ENCODE measurements around the gene NSL1. TPM values are rescaled to one million over a fixed set of nuclear protein-coding genes. Genes with fewer than 3 reads are reported as not detected.
A peak's percentile ranks its signal among the peaks of the same experiment; 100 is the strongest.
"Not testable (repeated sequence)": the region's sequence is repeated elsewhere in the genome, so short reads cannot be mapped to it uniquely, and the experiment has no call there.

The NSL1 gene
- polyA plus RNA-seq, 1 donor = 45.7 TPM

GRCh38 chr1:212791261-212791675 lies 309 bp downstream of the NSL1 start:
- no peak for DNase-seq

DNA sequence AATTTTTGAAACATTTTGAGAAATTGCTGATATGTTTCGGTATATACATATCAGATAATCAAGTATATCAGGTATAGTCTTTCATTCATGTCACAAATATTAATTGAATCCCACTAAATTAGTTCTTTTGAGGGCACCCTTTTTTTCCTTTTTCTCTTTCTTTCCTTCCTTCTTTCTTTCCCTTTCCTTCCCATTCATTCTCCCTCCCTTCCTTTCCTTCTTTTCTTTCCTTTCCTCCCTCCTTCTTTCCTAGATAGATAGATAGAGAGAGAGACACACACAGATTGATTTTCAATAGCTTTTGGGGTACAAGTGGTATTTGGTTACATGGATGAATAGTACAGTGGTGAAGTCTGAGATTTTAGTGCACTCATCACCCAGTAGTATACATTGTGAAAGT lies 5.7 kb downstream of the NSL1 start:
- no peak for DNase-seq

DNA sequence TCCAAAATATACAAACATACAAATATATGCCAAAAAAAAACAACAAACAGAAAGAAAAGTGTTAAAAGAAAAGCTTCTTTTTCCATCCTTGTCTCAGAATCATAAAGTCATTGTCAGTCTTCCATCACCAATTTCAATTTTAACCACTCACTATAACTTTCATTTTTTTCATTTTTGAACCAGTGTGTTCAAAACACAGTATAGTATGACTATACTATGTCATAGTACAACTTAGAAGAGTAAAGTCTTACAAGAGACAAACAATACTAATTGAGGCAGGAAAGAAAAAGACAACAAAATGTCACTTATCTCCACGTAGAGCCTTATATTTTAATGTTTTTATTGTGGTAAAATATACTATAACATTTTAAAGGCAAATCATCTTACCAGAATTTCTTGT lies 7.6 kb downstream of the NSL1 start:
- no peak for DNase-seq

GRCh38 chr1:212782422-212783154 lies 9.0 kb downstream of the NSL1 start:
- DNase-seq = peak; percentile 13

- DNase-seq = no peak
Measured at GRCh38 chr1:212781225-212781624, 10.4 kb downstream of the NSL1 start.

DNA sequence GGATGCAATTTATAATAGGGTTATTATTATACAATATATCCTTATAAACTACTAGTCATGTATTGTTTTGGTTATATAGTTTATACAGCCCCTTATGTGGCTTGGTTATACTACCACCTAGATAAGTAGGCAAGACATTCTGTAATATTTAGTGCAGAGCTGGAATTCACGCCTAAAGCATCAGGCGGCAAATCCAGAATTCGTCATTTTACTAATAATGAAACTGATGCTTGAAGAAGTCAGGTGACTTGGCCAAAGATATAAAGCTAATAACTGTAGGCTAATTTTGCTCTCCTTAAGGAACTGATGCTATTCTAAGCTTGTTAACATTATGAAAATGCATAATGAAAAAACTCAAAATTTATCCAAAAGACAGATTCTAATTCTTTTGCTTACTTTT lies 10.8 kb downstream of the NSL1 start:
- no peak for DNase-seq

DNA sequence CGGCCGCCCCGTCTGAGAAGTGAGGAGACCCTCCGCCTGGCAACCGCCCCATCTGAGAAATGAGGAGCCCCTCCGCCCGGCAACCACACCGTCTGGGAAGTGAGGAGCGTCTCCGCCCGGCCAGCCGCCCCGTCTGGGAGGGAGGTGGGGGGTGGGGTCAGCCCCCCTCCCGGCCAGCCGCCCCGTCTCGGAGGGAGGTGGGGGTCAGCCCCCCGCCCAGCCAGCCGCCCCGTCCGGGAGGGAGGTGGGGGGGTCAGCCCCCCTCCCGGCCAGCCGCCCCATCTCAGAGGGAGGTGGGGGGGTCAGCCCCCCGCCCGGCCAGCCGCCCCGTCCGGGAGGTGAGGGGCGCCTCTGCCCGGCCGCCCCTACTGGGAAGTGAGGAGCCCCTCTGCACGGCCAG lies 12.5 kb downstream of the NSL1 start:
- DNase-seq = not testable (repeated sequence)

DNA sequence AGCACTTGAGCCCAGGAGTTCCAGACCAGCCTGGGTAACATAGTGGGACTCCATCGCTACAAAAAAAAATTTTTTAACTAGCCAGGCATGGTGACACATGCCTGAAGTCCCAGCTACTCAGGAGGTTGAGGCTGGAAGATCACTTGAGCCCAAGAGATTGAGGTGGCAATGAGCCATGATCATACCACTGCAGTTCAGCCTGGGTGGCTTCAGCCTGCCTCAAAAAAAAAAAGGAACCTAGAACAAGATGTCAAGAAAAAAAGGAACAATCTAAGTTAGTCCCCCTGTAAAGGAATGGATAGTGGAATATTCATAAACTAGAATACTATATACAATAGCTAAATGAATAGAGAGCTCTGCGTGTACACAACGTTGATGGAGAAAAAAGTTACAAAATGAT lies 14.4 kb downstream of the NSL1 start:
- DNase-seq = no peak

- no peak for DNase-seq
Measured at GRCh38 chr1:212775241-212775640, 16.3 kb downstream of the NSL1 start.

DNA sequence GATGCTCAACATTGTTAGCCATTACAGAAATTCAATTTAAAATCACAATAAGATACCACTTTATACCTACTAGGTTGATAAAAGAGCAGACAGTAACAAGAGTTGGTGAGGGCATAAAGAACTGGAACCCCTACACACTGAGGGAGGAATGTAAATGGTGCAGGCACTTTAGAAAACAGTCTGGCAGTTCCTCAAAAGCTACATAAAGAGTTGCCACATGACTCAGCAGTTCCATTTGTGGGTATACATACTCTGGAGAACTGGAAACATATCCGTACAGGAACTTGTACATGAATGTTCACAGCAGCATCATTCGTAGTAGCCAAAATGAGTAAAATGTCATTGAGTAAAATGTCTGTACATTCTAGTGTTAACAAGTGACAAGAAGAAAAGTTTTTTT lies 17.0 kb downstream of the NSL1 start:
- no peak for DNase-seq

DNA sequence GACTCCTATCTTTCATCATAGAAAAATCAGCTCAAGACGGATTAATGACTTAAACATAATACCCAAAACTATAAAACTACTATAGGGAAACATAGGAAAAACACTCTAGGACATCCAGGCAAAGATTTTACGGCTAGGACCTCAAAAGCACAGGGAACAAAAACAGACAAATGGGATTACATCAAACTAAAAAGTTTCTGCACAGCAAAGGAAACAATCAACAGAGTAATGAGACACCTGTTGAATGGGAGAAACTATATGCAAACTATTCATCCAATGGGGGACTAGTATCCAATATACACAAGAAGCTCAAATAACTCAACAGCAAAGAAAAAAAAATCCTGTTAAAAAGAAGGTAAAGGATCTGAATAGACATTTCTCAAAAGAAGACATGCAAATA lies 18.6 kb downstream of the NSL1 start:
- DNase-seq = no peak

DNA sequence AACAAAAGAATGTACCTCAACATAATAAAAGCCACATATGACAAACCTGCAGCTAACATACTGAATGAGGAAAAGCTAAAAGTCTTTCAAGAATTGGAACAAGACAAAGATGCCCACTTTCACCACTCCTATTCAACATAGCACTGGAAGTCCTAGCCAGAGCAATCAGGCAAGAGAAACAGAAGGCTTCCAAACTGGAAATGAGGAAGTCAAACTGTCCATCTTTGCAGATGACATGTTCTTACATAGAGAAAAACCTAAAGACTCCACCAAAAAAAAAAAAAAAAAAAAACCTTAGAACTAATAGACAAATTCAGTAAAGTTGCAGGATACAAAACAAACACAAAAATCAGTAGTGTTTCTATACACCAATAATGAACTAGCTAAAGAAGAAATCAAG lies 20.2 kb downstream of the NSL1 start:
- no peak for DNase-seq

GRCh38 chr1:212769459-212770167 lies 22.0 kb downstream of the NSL1 start:
- DNase-seq = no peak

GRCh38 chr1:212766825-212767224 lies 24.8 kb downstream of the NSL1 start:
- DNase-seq = not testable (repeated sequence)

- not testable (repeated sequence) for DNase-seq
Measured at GRCh38 chr1:212764718-212765281, 26.8 kb downstream of the NSL1 start.

DNA sequence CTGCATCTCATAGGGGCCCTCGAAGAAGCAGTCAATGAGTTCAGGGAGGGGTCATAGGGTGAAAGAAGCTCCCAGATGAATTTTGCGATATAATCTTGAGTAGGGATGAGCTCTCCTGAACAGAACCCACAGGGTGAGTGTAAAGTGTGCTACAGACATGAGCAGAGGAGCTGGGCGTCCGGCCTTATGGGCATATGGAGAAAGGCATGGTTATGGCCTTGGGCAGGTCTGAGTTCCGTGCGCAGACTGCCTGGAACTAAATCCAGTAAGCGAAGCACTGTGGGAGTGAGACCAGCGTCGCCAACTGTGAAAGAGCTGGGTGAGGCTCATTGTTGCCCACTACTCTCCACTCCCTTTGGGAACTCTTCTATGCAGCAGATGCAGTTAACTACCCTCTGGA lies 28.7 kb downstream of the NSL1 start:
- no peak for DNase-seq

- DNase-seq = no peak
Measured at GRCh38 chr1:212762234-212762633, 29.3 kb downstream of the NSL1 start.

DNA sequence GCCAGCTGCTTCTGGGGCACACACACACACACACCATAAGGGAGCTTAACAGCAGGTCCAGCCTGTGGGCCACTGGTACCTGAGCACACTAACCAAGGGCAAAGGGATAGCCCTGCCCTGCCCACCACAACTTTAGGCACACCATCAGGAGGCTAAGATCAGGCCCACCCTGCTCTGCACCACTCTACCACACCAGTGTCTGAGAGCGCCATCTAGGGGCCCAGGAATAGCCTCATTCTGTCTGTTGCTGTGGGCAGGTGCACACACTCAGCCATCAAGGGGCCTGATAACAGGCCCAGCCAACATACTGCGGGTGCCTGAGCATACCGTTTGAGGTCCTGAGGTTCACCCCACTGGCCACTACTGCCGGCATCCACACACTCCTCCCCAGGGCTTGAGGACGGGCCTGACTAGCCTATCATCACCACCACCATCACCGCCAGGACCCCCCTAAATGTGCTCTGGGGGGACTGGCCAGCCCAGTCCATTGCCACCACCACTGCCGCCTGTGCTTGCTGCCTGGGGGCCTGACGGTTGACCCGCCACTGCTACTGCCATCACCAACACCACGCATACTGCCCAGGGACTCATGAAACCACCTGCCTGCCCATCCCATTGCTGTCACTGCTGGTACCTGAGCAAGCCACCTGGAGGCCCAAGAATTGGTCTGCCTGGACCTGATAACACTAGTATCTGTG lies 31.3 kb downstream of the NSL1 start:
- no peak for DNase-seq

DNA sequence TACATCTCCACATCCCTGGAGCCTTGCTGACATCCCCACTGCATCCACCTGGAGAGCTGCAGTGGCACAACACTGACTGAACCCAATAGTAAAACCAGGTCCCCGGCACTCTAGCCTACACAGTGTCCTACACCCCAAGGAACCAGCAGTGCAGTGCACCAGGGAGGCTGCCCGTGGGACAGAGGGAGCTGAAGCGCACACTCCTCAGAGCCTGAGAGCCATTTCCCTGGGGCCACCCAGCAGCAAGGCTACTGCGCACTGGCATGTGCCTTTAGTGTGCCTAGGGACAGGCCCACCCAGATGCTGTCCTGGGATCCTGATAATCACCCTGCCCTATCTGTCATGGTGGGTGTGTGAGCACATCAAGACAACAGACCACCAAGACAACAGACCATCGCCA lies 31.9 kb downstream of the NSL1 start:
- DNase-seq = no peak

DNA sequence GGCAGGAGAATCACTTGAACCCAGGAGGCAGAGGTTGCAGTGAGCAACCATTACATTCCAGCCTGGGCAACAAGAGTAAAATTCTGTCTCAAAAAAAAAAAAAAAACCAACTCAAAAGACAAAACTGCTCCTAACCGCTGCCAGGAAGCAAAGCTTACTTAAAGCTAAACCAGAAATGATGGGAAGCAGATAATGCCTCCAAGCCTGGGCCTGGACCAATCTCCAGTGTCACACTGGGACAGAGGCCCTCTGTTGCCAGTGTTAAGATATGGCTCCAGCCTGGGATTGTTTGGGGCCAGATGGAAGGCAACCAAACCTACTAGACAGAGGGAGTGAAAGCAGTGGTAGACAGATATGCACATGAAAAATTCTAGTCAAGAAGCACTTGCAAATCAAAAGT lies 36.9 kb downstream of the NSL1 start:
- DNase-seq = no peak

GRCh38 chr1:212754193-212754592 lies 37.4 kb downstream of the NSL1 start:
- DNase-seq = no peak

DNA sequence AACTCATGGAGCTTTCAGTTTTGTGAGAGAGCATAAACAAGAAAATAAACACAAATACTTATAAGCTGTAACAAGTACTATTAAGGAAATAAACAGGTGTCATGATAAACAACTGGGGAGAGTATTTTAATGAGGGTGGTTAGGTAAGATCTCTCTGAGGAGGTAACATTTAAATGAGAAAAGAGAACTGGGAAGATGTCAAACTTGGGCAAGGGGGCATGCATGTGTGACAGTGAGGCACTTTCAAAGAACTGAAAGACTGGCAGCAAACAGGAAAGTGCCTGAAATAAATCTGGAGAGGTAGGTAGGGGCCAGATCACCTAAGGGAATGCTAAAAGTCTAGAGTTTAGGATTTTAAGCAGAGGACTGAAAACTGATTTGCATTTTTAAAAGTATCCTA lies 37.8 kb downstream of the NSL1 start:
- DNase-seq = no peak

DNA sequence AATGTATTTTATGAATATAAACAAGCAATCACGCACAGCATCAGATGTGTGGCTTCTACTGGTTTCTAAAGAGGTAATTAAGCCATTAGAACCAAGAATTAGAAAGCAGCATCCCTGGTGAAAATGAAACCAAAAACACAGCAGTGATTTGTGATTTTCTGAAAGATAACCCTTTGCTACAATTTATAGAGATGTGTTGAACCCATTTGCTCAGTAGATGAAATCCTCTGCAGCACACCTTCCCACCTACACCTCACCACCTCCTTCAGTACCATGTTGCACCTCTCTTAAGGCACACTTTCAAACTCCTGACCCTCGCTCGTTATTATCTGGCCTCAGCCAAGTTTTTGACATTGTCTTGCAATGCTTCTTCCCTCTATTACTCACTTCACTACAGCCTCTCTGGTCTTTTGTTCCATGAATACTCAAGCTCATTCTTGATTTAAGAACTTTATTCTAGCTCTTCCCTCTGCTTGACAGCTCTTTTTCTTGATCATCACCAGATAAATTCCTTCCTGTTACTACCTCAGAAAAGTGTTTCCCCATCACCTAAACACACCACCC lies 38.6 kb downstream of the NSL1 start:
- no peak for DNase-seq
